ENCODE results near the gene APEH. TPM values are rescaled to one million over a fixed set of nuclear protein-coding genes. Genes with fewer than 3 reads are reported as not detected.
A peak's percentile ranks its signal among the peaks of the same experiment; 100 is the strongest.

APEH gene
- total RNA-seq, 1 donor from 2014 or later, result 53.3 TPM

- TF ChIP-seq POLR2AphosphoS5 (IDR thresholded peaks at IDR 0.05; ENCODE audit: insufficient read depth in 1 of 2, low read depth in 1 of 2) (no peak), CTCF (IDR thresholded peaks at IDR 0.05) (no peak), POLR2A (IDR thresholded peaks at IDR 0.05) (no peak)
- Histone ChIP-seq H3K27ac (no peak overlapping the region), H3K4me1 (peaks cover 20% of the 10 kb centered on the region), H3K27me3 (no peaks in the 10 kb centered on the region), H3K4me3 (no peak overlapping the region), H3K9me3 (no peaks in the 10 kb centered on the region), H3K36me3 (peaks cover 0 to 13% of the 10 kb centered on the region in 2 donors)
- DNase-seq (ENCODE audit: extremely low spot score in 2 of 2), result peak in 1 of 2 donors; percentile 85
- intact Hi-C loops (cut with DNase I), result no loop called here
Measured at GRCh38 chr3:49716691-49717210, 42.6 kb downstream of the APEH start.

GRCh38 chr3:49717211-49717958 is 43.2 kb downstream of the APEH start:
- H3K36me3 ChIP-seq, result peaks cover 0 to 19% of the 10 kb centered on the region in 2 donors
- TF ChIP-seq CTCF (IDR thresholded peaks at IDR 0.05) (no peak), POLR2A (IDR thresholded peaks at IDR 0.05) (no peak), POLR2AphosphoS5 (IDR thresholded peaks at IDR 0.05; ENCODE audit: insufficient read depth in 1 of 2, low read depth in 1 of 2) (no peak)

GRCh38 chr3:49717959-49718857 is 44.1 kb downstream of the APEH start:
- peak overlapping the region; percentile 53 to 58 for H3K4me3 ChIP-seq
- no peak overlapping the region for H3K27ac ChIP-seq
- intact Hi-C loops (cut with DNase I), result no loop called here
- no peaks in the 10 kb centered on the region for H3K27me3 ChIP-seq
- no peaks in the 10 kb centered on the region for H3K9me3 ChIP-seq
- DNase-seq (ENCODE audit: extremely low spot score in 2 of 2), result no peak
- peaks cover 0 to 20% of the 10 kb centered on the region in 2 donors for H3K36me3 ChIP-seq
- peaks cover 33% of the 10 kb centered on the region for H3K4me1 ChIP-seq
- TF ChIP-seq POLR2AphosphoS5 (IDR thresholded peaks at IDR 0.05; ENCODE audit: insufficient read depth in 1 of 2, low read depth in 1 of 2), result no peak
- TF ChIP-seq POLR2A (IDR thresholded peaks at IDR 0.05), result no peak
- TF ChIP-seq CTCF (IDR thresholded peaks at IDR 0.05), result no peak

More at GRCh38 chr3:49717211-49717958, 43.2 kb downstream of the APEH start:
- intact Hi-C loops (cut with DNase I), result no loop called here
- no peaks in the 10 kb centered on the region for H3K9me3 ChIP-seq
- H3K27ac ChIP-seq, result no peak overlapping the region
- peak in 1 of 2 donors; percentile 84 for DNase-seq (ENCODE audit: extremely low spot score in 2 of 2)
- no peaks in the 10 kb centered on the region for H3K27me3 ChIP-seq
- H3K4me1 ChIP-seq, result peaks cover 25% of the 10 kb centered on the region
- no peak overlapping the region for H3K4me3 ChIP-seq

- no peaks in the 10 kb centered on the region for H3K27me3 ChIP-seq
- intact Hi-C loops (cut with DNase I), result no loop called here
- no peak for TF ChIP-seq CTCF (IDR thresholded peaks at IDR 0.05)
- no peak for TF ChIP-seq POLR2A (IDR thresholded peaks at IDR 0.05)
- TF ChIP-seq POLR2AphosphoS5 (IDR thresholded peaks at IDR 0.05; ENCODE audit: insufficient read depth in 1 of 2, low read depth in 1 of 2), result no peak
- no peaks in the 10 kb centered on the region for H3K9me3 ChIP-seq
- peaks cover 0 to 20% of the 10 kb centered on the region in 2 donors for H3K36me3 ChIP-seq
- peaks cover 36% of the 10 kb centered on the region for H3K4me1 ChIP-seq
- no peak overlapping the region for H3K27ac ChIP-seq
- peak in 1 of 2 donors; percentile 85 for DNase-seq (ENCODE audit: extremely low spot score in 2 of 2)
- peak overlapping the region; percentile 53 to 58 for H3K4me3 ChIP-seq
Measured at GRCh38 chr3:49718858-49719213, 44.7 kb downstream of the APEH start.
